CD4-positive, alpha-beta memory T cell (primary cell): ENCODE results near the gene EXOC3L2. TPM values are rescaled to one million over a fixed set of nuclear protein-coding genes. Genes with fewer than 3 reads are reported as not detected.

ENCODE experiments used
- CTCF ChIA-PET: fragments of 350-600 bp; sonication (Branson Sonifier 250); formaldehyde crosslinking; loops from one replicate; lab custom pipeline; 2021; ENCODE audit warnings: inconsistent platforms; ENCODE audit not compliant: partially characterized antibody; lab: Charles Lee
- POLR2A ChIA-PET: fragments of 350-600 bp; sonication (Branson Sonifier 250); formaldehyde crosslinking; loops from one replicate; lab custom pipeline; 2021; ENCODE audit not compliant: partially characterized antibody; lab: Charles Lee
- DNase-seq, 5 donors: peaks; one replicate each; pipeline versions ENCODE4 v3.0.0 to v3.0.0-alpha.2; 2020 to 2022; ENCODE audit warnings: mixed read lengths in 1 of 5
- H3K27ac ChIP-seq: one replicate; pipeline ENCODE4 v1.7.0; 2013; ENCODE audit warnings: low read depth, low read length
- H3K27me3 ChIP-seq: 2 replicates; pipeline ENCODE4 v1.7.0; 2013; ENCODE audit warnings: mild to moderate bottlenecking, low read length, moderate library complexity; ENCODE audit not compliant: insufficient read depth
- H3K36me3 ChIP-seq: 2 replicates; pipeline ENCODE4 v1.7.0; 2013; ENCODE audit warnings: mild to moderate bottlenecking, low read length, moderate library complexity; ENCODE audit not compliant: insufficient read depth
- H3K4me1 ChIP-seq: 2 replicates; pipeline ENCODE4 v1.7.0; 2013; ENCODE audit warnings: mild to moderate bottlenecking, low read length, moderate library complexity; ENCODE audit not compliant: insufficient read depth
- H3K4me3 ChIP-seq, 2 donors: one replicate each; pipeline ENCODE4 v1.7.0; 2013; ENCODE audit warnings: low read length in 2 of 2, mild to moderate bottlenecking in 1 of 2
- H3K9me3 ChIP-seq, 2 donors: one replicate each; pipeline ENCODE4 v1.7.0; 2013; ENCODE audit warnings: low read length in 2 of 2, control low read depth in 1 of 2; ENCODE audit not compliant: control insufficient read depth in 1 of 2
- H3K27ac Mint-ChIP-seq, 7 donors: one replicate each; pipeline ENCODE4 v1.8.0; 2020 to 2021; ENCODE audit warnings: mixed read lengths in 7 of 7, mild to moderate bottlenecking in 6 of 7, inconsistent platforms in 3 of 7, moderate library complexity in 3 of 7
- H3K27me3 Mint-ChIP-seq, 2 donors: one replicate each; pipeline ENCODE4 v1.8.0; 2020 to 2021; ENCODE audit warnings: mixed read lengths in 2 of 2
- H3K36me3 Mint-ChIP-seq, 2 donors: one replicate each; pipeline ENCODE4 v1.8.0; 2020 to 2021; ENCODE audit warnings: mixed read lengths in 2 of 2, inconsistent platforms in 1 of 2, mild to moderate bottlenecking in 1 of 2
- H3K4me1 Mint-ChIP-seq, 4 donors: one replicate each; pipeline ENCODE4 v1.8.0; 2020 to 2021; ENCODE audit warnings: mixed read lengths in 4 of 4, mild to moderate bottlenecking in 1 of 4
- H3K4me3 Mint-ChIP-seq, 8 donors: one replicate each; pipeline ENCODE4 v1.8.0; 2020 to 2021; ENCODE audit warnings: mixed read lengths in 8 of 8, mild to moderate bottlenecking in 7 of 8, moderate library complexity in 6 of 8, inconsistent platforms in 3 of 8
- H3K9me3 Mint-ChIP-seq, 8 donors: one replicate each; pipeline ENCODE4 v1.8.0; 2020 to 2021; ENCODE audit warnings: mixed read lengths in 8 of 8, mild to moderate bottlenecking in 5 of 8, inconsistent platforms in 3 of 8, moderate library complexity in 1 of 8
- intact Hi-C: fragments of 100-400 bp; cut with micrococcal nuclease; formaldehyde crosslinking; loops from one replicate; pipeline ENCODE4 v1.15.1; 2023
- polyA plus RNA-seq, 2 donors: library from polyadenylated mRNA; unstranded; fragments of 300-500 nt; fragmentation: Illumina TruSeq; gene quantifications; one replicate each; pipeline ENCODE4 v1.2.3, GENCODE V29; 2021
- total RNA-seq, 2 experiments: library from RNA; stranded (reverse); gene quantifications; one replicate each; pipeline ENCODE4 v1.2.3, GENCODE V29; 2021

The EXOC3L2 gene
- total and polyA plus RNA-seq, 4 experiments from 2014 or later = not detected

DNA sequence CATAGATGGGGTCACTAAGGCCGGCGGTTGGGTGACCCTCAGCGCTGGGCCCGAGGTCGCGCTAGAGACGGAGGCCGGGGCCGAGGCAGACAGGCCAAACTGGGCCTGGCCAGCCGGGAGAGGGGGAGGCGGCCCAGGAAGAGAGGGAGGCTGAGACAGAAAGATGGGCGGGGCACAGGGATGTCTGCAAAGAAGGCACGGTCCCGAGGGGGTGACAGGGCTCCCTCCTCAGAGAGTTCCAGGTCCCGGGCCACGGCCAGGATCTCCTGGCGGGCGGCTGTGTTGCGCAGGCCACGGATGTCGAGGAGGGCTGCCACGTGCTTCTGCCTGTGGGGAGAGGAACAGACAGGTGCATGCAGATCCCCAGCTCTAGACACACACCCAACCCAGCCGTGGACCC lies 32.2 kb downstream of the EXOC3L2 start:
- intact Hi-C loops = no loop called here
- H3K4me1 ChIP-seq = no peaks in the 10 kb centered on the region
- H3K27ac Mint-ChIP-seq = no peak overlapping the region
- H3K9me3 ChIP-seq = no peaks in the 10 kb centered on the region
- H3K36me3 Mint-ChIP-seq = no peaks in the 10 kb centered on the region
- H3K4me1 Mint-ChIP-seq = peaks cover 0 to 8% (median 4%) of the 10 kb centered on the region in 4 donors
- H3K4me3 ChIP-seq = no peak overlapping the region
- ChIA-PET CTCF (no interaction called here), POLR2A (no interaction called here)
- H3K4me3 Mint-ChIP-seq = no peak overlapping the region
- no peak overlapping the region for H3K27ac ChIP-seq
- H3K9me3 Mint-ChIP-seq = no peaks in the 10 kb centered on the region
- no peak for DNase-seq
- peaks cover 9 to 24% of the 10 kb centered on the region in 2 donors for H3K27me3 Mint-ChIP-seq
- H3K36me3 ChIP-seq = no peaks in the 10 kb centered on the region
- no peaks in the 10 kb centered on the region for H3K27me3 ChIP-seq

DNA sequence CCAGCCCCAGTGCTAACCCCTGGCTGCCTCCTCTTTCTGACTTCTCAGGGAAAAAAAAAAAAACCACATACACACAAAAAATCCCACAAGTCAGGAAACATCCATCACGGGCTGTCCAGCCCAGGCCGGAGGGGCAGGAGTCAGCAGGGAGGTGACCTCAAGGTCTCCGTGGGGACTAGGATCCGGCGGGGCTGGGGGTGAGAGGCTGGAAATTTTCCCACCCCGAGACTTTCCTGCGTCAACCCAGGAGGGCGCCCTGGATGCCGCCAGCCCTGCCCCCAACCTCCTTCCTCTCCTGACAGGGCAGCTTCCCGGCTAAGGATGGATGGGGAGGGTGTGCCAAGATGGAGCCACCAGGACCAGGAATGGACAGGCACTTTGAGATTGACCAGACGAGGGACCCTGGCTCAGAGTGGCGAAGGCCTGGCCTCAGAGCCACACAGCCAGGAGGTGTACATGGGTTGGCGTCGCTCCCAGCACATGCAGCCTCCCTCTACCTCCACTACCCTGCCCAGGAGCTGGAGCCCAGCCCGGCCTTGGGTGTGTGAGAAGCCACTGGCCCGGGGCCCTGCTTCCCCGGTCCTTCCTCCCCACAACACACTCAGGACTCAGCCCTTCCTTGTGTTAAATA lies 33.3 kb downstream of the EXOC3L2 start:
- POLR2A ChIA-PET = no interaction called here
- H3K9me3 Mint-ChIP-seq = no peaks in the 10 kb centered on the region
- intact Hi-C loops = no loop called here
- no peaks in the 10 kb centered on the region for H3K36me3 ChIP-seq
- H3K4me3 Mint-ChIP-seq = no peak overlapping the region
- peaks cover 9 to 19% of the 10 kb centered on the region in 2 donors for H3K27me3 Mint-ChIP-seq
- H3K4me1 Mint-ChIP-seq = peaks cover 0 to 8% (median 4%) of the 10 kb centered on the region in 4 donors
- no peaks in the 10 kb centered on the region for H3K9me3 ChIP-seq
- no peak for DNase-seq
- H3K4me3 ChIP-seq = no peak overlapping the region
- no peaks in the 10 kb centered on the region for H3K4me1 ChIP-seq
- H3K27me3 ChIP-seq = no peaks in the 10 kb centered on the region
- H3K27ac ChIP-seq = no peak overlapping the region
- H3K27ac Mint-ChIP-seq = no peak overlapping the region
- CTCF ChIA-PET = interaction anchor here (0.7 kb wide), 1 partner anchor 1447 kb away, joined by 5 read pairs; no protein-coding TSS in a partner anchor
- H3K36me3 Mint-ChIP-seq = no peaks in the 10 kb centered on the region

GRCh38 chr19:45206328-45206727 lies 38.9 kb downstream of the EXOC3L2 start:
- Mint-ChIP-seq H3K27me3 (no peaks in the 10 kb centered on the region), H3K27ac (no peak overlapping the region), H3K9me3 (no peaks in the 10 kb centered on the region), H3K4me1 (peaks cover 0 to 3% (median under 1%) of the 10 kb centered on the region in 4 donors), H3K36me3 (peaks cover 0 to 3% of the 10 kb centered on the region in 2 donors), H3K4me3 (no peak overlapping the region)
- Histone ChIP-seq H3K27me3 (no peaks in the 10 kb centered on the region), H3K36me3 (no peaks in the 10 kb centered on the region), H3K4me3 (no peak overlapping the region), H3K27ac (no peak overlapping the region), H3K4me1 (no peaks in the 10 kb centered on the region), H3K9me3 (no peaks in the 10 kb centered on the region)
- ChIA-PET CTCF (interaction anchor here (0.8 kb wide), 1 partner anchor 20 kb away, joined by 3 read pairs; no protein-coding TSS in a partner anchor), POLR2A (no interaction called here)
- intact Hi-C loops = no loop called here
- DNase-seq = no peak

DNA sequence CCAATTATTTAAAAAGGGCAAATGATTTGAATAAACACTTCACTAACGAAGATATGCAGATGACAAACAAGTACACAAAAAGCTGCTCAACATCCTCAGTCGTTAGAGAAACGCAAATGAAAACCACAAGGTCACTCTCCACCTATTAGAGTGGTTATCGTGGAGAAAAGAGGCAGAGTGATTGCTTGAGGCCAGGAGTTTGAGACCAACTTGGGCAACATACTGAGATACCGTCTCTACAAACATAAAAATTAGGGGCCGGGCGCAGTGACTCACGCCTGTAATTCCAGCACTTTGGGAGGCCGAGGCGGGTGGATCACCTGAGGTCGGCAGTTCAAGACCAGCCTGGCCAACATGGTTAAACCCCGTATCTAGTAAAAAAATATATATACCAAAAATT lies 39.4 kb downstream of the EXOC3L2 start:
- DNase-seq = no peak
- Mint-ChIP-seq H3K4me1 (peaks cover 0 to 3% (median under 1%) of the 10 kb centered on the region in 4 donors), H3K36me3 (peaks cover 0 to 3% of the 10 kb centered on the region in 2 donors), H3K4me3 (no peak overlapping the region), H3K9me3 (peaks cover 0 to 2% (median 0%) of the 10 kb centered on the region in 8 donors), H3K27ac (no peak overlapping the region), H3K27me3 (no peaks in the 10 kb centered on the region)
- Histone ChIP-seq H3K27ac (no peak overlapping the region), H3K27me3 (no peaks in the 10 kb centered on the region), H3K36me3 (no peaks in the 10 kb centered on the region), H3K4me3 (no peak overlapping the region), H3K9me3 (no peaks in the 10 kb centered on the region), H3K4me1 (no peaks in the 10 kb centered on the region)
- intact Hi-C loops = no loop called here
- ChIA-PET CTCF (no interaction called here), POLR2A (no interaction called here)

GRCh38 chr19:45202637-45203036 lies 42.6 kb downstream of the EXOC3L2 start:
- DNase-seq = no peak
- Mint-ChIP-seq H3K36me3 (peaks cover 0 to 3% of the 10 kb centered on the region in 2 donors), H3K4me1 (no peaks in the 10 kb centered on the region), H3K4me3 (no peak overlapping the region), H3K27ac (no peak overlapping the region), H3K27me3 (peaks cover 0 to 1% of the 10 kb centered on the region in 2 donors), H3K9me3 (peaks cover 0 to 2% (median 0%) of the 10 kb centered on the region in 8 donors)
- Histone ChIP-seq H3K4me3 (no peak overlapping the region), H3K27me3 (no peaks in the 10 kb centered on the region), H3K36me3 (no peaks in the 10 kb centered on the region), H3K9me3 (no peaks in the 10 kb centered on the region), H3K4me1 (no peaks in the 10 kb centered on the region), H3K27ac (no peak overlapping the region)
- ChIA-PET POLR2A (no interaction called here), CTCF (no interaction called here)
- intact Hi-C loops = no loop called here

DNA sequence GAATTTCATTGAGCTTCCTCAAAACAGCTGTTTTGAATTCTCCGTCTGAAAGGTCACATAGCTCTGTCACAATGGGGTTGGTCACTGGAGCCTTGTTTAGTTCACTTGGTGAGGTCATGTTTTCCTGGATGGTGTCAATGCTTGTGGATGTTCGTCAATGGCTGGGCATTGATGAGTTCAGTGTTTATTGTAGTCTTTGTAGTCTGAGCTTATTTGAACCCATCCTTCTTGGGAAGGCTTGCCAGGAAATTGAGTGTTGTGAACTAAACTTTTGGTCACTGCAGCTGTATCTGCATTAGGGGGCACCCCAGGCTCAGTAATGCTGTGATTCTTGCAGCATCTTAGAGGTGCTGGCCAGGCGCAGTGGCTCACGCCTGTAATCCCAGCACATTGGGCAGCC lies 44.6 kb downstream of the EXOC3L2 start:
- Histone ChIP-seq H3K9me3 (no peaks in the 10 kb centered on the region), H3K4me3 (no peak overlapping the region), H3K36me3 (no peaks in the 10 kb centered on the region), H3K4me1 (no peaks in the 10 kb centered on the region), H3K27me3 (no peaks in the 10 kb centered on the region), H3K27ac (no peak overlapping the region)
- Mint-ChIP-seq H3K4me3 (no peak overlapping the region), H3K27ac (no peak overlapping the region), H3K27me3 (peaks cover 0 to 1% of the 10 kb centered on the region in 2 donors), H3K9me3 (peaks cover 0 to 2% (median 0%) of the 10 kb centered on the region in 8 donors), H3K4me1 (no peaks in the 10 kb centered on the region), H3K36me3 (peaks cover 0 to 3% of the 10 kb centered on the region in 2 donors)
- no peak for DNase-seq
- intact Hi-C loops = no loop called here
- CTCF ChIA-PET = no interaction called here
- POLR2A ChIA-PET = no interaction called here

DNA sequence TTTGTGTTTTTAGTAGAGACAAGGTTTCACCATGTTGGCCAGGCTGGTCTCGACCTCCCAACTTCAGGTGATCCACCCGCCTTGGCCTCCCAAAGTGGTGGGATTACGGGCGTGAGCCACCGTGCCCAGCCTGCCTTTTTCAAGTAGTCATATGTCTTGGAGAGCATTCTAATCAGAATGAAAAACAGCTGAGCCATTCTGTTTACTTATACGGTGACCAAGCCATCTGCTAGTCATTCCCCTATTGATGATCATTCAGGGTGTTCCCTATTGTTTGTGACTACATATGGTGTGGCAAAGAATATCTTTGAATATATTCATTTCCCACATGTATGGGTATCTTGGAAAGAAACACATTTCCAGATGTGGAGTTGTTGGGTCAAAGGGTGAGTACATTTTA lies 49.4 kb downstream of the EXOC3L2 start:
- Mint-ChIP-seq H3K9me3 (no peaks in the 10 kb centered on the region), H3K36me3 (peaks cover 0 to 3% of the 10 kb centered on the region in 2 donors), H3K4me3 (no peak overlapping the region), H3K27me3 (peaks cover 0 to 1% of the 10 kb centered on the region in 2 donors), H3K27ac (no peak overlapping the region), H3K4me1 (no peaks in the 10 kb centered on the region)
- Histone ChIP-seq H3K36me3 (no peaks in the 10 kb centered on the region), H3K27ac (no peak overlapping the region), H3K9me3 (no peaks in the 10 kb centered on the region), H3K4me3 (no peak overlapping the region), H3K27me3 (no peaks in the 10 kb centered on the region), H3K4me1 (no peaks in the 10 kb centered on the region)
- intact Hi-C loops = no loop called here
- ChIA-PET POLR2A (no interaction called here), CTCF (no interaction called here)
- DNase-seq = no peak
